EH (cell line): ENCODE data around the gene KCNC2.
"Not testable (repeated sequence)": the region's sequence is repeated elsewhere in the genome, so short reads cannot be mapped to it uniquely, and the experiment has no call there.

Experiments used
- DNase-seq: peaks from one replicate; pipeline ENCODE4 v3.0.0-alpha.2; 2015; ENCODE audit warnings: low read depth

Gene KCNC2

GRCh38 chr12:75209812-75210138, at the start of gene KCNC2:
KCNC2 (minus strand) TSS chr12:75209839.
- DNase-seq, result no peak

DNA sequence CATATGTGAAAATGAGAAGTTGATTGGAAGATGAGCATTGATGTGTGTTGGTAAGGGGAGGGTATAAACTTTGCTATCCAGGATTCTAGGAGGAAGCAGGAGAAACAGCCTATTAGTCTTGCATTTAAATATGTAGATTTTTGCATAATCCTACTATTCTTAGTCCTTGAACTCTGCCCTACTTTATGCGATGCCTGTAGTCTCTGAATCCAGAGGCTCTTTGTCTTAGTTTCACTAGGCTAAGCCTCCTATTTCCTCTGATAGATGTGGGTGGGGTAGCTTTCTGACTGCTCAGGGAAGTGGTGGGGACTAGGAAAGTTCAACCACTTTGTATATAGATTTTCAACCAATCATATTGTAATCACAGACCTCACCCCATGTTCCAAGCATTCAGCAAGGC, 49.5 kb upstream of the KCNC2 start:
- DNase-seq, result no peak

DNA sequence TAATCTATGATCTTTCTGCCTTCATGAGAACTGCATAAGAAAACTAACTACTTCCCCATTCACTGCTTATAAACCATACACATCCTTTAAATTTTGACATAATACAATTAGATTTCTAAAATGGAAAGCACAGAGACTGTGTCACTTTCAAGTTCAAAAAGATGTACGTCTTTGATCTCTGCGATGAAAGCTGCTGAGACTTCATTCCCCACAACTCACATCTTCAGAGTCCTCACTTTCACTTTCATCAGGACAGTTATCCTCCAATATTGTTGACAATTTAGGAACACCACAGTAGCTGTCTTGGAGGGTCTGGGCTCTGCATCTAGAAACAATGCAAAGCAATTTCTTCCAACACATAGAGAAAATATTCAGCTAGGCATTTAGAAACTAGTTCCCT, 47.9 kb upstream of the KCNC2 start:
- no peak for DNase-seq

- DNase-seq, result no peak
Observed at GRCh38 chr12:75245108-75245507, 35.5 kb upstream of the KCNC2 start.

- DNase-seq, result no peak
Observed at GRCh38 chr12:75239987-75240386, 30.3 kb upstream of the KCNC2 start.

DNA sequence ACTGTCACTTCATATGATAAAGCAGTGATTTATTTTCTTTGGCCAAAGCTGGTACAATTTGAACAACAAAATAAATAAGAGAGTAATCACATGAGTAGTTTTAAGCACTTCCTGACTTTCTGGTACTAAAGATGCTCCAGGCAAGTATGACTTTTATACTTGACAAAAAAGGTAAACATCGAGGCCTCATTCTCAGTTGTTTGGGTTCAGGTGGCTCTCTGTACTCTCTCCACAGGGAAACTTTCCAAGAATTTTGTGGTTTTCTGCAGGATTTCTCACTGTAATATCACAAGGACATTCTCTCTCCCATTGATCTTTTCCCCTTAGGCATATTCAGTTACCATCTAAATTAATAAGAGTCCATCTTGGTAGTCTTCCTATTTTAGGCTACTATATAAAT, 26.6 kb upstream of the KCNC2 start:
- no peak for DNase-seq

- DNase-seq, result no peak
Observed at GRCh38 chr12:75227132-75227531, 17.5 kb upstream of the KCNC2 start.

DNA sequence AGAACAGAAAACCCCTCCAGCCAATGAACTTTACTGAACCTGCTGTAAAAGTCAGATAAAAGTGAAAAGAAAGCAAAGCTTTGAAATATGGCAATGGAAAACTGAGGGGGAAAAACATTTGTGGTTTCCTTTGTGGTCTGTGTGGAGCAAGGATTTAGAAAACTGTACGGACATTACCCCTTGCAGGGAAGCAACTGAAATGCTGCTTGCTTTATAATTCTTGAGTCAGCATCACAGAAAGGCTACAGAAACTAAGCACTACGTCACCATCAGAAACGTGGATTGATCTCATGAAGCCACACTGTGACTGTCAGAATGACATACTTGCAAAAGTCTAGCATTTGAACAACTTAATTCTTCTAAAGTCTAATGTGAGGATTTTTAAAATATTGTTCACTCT, 2.4 kb upstream of the KCNC2 start:
- DNase-seq, result no peak

- peak; percentile 34 for DNase-seq
Observed at GRCh38 chr12:75208856-75209811, 505 bp downstream of the KCNC2 start.

- no peak for DNase-seq
Observed at GRCh38 chr12:75207338-75208083, 2.1 kb downstream of the KCNC2 start.

DNA sequence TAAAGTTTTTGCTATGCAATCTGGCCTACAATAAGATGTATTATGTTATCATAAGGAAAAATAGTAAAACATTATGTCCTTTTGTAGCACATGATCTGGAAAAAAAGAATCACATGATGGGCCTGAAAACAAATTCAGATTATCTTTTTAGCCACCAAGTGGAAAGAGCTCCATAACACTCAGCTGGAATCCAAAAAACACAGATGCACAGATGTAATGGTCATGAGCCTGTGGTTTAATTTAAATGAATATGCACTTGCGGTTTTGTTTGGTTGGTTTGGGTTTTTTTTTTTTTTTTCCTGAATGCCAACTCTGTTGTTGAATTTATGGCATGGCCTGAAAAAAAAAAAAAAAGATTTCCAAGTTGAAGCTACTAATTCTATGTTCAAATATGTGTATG, 4.1 kb downstream of the KCNC2 start:
- no peak for DNase-seq

GRCh38 chr12:75196865-75197264, 12.8 kb downstream of the KCNC2 start:
- DNase-seq, result no peak

- no peak for DNase-seq
Observed at GRCh38 chr12:75196408-75196807, 13.2 kb downstream of the KCNC2 start.

- DNase-seq, result no peak
Observed at GRCh38 chr12:75194250-75194649, 15.4 kb downstream of the KCNC2 start.

DNA sequence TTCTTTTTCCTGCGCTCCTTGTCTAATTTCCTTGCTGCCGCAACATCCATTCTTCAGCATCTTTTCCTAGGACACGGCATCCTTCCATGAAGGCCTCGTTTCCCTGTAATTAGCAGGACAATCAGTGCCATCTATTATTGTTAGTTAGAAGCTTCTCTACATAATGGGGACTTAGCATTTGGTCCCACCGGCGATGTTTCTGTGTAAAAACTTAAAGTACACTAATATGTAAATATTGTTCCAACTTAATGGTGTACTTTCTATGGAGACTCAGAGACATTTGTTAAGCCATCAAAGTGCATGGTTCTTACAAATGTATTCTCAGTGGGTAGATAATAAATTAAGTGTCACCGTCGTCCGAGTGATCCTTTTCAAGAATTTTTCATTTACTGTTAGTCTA, 17.4 kb downstream of the KCNC2 start:
- DNase-seq, result no peak

GRCh38 chr12:75190846-75191245, 18.8 kb downstream of the KCNC2 start:
- DNase-seq, result no peak

GRCh38 chr12:75185881-75186280, 23.8 kb downstream of the KCNC2 start:
- not testable (repeated sequence) for DNase-seq

DNA sequence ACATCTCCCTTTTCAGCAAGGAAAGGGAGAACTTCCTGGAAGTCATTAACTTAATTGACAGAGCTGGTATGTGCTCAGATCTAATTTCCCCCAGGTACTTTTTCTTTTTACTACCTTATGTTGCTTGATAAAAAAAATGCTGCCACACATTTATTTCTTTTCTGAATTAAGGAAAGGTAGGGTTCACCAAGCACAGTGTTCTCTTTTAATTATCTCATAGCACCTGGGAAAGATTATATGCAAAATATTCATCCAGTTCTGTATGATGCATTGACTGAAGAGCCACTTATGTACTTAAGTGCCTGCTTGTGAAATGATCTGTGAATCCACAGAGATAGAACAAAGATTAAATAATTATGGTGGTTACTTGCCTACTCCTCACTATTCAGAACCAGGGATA, 25.1 kb downstream of the KCNC2 start:
- no peak for DNase-seq

DNA sequence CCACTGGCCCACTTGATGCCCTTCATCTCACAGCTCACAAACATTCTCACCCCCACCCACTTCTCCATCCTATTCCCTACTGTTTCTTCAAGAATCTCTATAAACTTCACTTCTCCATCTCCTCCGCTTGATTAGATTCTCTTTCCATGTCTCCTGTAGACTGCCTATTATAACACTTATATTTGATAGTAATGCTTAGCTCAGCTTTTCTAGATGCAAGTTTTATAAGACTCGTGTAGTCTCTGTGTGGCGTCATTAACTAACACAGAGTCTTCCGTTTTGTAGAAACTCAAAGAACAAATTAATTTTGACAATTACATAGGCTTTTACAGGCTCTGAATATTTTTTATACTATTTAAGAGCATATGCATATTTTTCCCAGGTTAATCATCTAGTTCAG, 25.7 kb downstream of the KCNC2 start:
- DNase-seq, result no peak

GRCh38 chr12:75177997-75178396, 31.6 kb downstream of the KCNC2 start:
- peak; percentile 89 for DNase-seq

GRCh38 chr12:75172611-75173010, 37.0 kb downstream of the KCNC2 start:
- DNase-seq, result no peak

DNA sequence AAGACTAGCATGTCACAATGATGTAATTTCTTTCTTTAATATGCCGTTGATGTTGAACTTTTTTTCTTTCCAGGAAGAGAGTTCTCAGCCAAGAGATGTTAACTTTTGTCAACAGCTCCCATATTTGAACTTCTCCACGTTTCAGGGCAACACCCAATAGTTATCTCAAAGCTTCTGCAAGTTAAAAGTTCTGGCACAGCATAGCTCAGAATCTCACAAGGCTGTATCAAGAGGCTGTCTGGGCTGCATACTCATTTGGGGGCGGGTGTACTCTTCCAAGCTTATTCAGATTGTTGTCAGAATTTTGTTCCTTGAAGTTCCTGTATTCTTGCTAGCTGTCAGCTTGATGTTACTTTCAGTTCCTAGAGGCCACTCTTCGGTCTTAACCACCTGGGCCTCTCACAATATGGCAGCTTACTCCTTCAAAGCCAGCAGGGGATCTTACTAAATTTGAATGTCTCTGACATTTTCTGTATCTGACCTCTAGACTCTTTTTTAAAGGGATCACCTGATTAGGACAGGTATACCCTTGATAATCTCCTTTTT, 38.9 kb downstream of the KCNC2 start:
- DNase-seq, result no peak

DNA sequence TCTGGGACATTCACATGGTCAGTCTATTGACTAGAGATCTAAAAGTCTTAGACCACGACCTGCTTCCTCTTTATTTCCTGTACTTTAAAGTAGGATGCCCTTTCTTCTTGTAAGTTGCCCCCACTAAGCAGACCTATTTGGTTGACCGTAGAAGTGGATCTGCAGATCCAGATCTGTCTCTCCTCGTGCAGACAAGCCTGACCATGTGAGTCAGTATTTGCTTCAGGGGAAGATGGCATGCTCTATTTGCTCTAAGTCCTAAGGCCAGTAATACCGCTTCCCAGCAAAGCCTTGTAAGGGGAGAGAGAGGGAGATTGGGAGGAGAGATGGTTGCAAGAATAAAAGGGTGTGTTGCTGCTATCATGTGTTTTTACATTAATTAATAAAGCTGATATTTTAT, 46.8 kb downstream of the KCNC2 start:
- no peak for DNase-seq
